Adrenal gland (tissue), 5 donors: ENCODE results near the gene KCTD3.

ENCODE experiments used
- POLR2A ChIP-seq, 2 donors: fragments of 450-650 bp; IDR thresholded peaks; one replicate each; pipeline ENCODE4 v1.6.1; 2017; ENCODE audit warnings: antibody characterized with exemption in 2 of 2, mild to moderate bottlenecking in 2 of 2, moderate library complexity in 1 of 2
- TF ChIP-seq, protein P1 (sequence below), 6 experiments: fragments of 450-650 bp in 4 of 6; fragments of 200-600 bp in 2 of 6; sonication (generic) in 1 of 6; IDR thresholded peaks; 1 replicate in 5 of 6; 2 replicates in 1 of 6; pipeline versions ENCODE4 v1.5.1 to v1.8.0; 2016 to 2021; ENCODE audit warnings: antibody characterized with exemption in 6 of 6, mild to moderate bottlenecking in 2 of 6, moderate library complexity in 1 of 6
- donor health status: DM: no; HTN: no; CAD: no.

DNA sequence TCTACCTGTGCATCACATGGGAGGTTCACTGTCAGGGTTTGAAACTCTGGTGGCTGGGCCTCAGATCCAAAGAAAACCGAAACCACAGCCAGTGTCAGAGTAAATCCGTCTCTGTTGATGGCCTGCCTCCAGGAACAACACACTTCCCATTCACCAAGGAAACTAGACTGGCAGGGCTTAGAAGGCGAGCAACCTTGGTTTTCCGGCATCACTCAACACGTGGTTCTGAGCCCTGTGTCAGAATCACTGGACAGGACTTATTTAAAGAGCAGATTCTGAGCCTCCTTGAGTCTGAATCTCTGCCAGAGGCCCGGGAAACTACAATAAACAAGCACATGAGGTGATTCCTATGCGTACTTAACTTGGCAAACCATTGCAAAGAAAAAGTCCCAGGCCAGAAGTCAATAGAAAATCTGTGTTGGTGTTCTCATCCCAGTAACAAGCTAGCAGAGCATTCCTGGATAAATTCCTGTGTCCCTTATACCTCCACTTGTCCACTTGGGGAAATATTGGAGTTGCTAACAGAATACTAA, 70.0 kb downstream of the KCTD3 start:
- TF ChIP-seq, protein P1, sequence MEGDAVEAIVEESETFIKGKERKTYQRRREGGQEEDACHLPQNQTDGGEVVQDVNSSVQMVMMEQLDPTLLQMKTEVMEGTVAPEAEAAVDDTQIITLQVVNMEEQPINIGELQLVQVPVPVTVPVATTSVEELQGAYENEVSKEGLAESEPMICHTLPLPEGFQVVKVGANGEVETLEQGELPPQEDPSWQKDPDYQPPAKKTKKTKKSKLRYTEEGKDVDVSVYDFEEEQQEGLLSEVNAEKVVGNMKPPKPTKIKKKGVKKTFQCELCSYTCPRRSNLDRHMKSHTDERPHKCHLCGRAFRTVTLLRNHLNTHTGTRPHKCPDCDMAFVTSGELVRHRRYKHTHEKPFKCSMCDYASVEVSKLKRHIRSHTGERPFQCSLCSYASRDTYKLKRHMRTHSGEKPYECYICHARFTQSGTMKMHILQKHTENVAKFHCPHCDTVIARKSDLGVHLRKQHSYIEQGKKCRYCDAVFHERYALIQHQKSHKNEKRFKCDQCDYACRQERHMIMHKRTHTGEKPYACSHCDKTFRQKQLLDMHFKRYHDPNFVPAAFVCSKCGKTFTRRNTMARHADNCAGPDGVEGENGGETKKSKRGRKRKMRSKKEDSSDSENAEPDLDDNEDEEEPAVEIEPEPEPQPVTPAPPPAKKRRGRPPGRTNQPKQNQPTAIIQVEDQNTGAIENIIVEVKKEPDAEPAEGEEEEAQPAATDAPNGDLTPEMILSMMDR (IDR thresholded peaks at IDR 0.05): no peak
- no peak for TF ChIP-seq POLR2A (IDR thresholded peaks at IDR 0.05)
